ENCODE results near the gene MALRD1. TPM values are rescaled to one million over a fixed set of nuclear protein-coding genes. Genes with fewer than 3 reads are reported as not detected.

The MALRD1 gene
- total and polyA plus RNA-seq, 2 of the 8 experiments (the other 6 are each of a cell fraction or from before 2014, with no cell fraction given) = 0.32 to 0.35 TPM

- no peak for TF ChIP-seq JUND (IDR thresholded peaks at IDR 0.05; ENCODE audit: low read length)
- TF ChIP-seq POLR2A (IDR thresholded peaks at IDR 0.05; ENCODE audit: control extremely low read depth in 1 of 2, low read depth in 2 of 2, low read length in 2 of 2) = no peak
- no peak overlapping the region for H4K8ac ChIP-seq (ENCODE audit: extremely low read depth, insufficient read depth, low read length)
- no peak for FAIRE-seq
- H2BK12ac ChIP-seq (ENCODE audit: low read depth, low read length) = no peak overlapping the region
- no peak overlapping the region for H2BK120ac ChIP-seq (replicated peaks; ENCODE audit: low read depth, low read length)
- H3K4me2 ChIP-seq (ENCODE audit: insufficient read depth in 1 of 2, low read depth in 2 of 2, low read length in 2 of 2) = no peak overlapping the region
- H3K18ac ChIP-seq (ENCODE audit: extremely low read depth, low read length) = no peak overlapping the region
- H4K20me1 ChIP-seq (replicated peaks in 1 of 2; ENCODE audit: control insufficient read depth in 1 of 2, insufficient read depth in 2 of 2, low read length in 2 of 2) = no peaks in the 10 kb centered on the region
- ChIA-PET POLR2A (ENCODE audit: partially characterized antibody) (no interaction called here), CTCF (ENCODE audit: partially characterized antibody) (interaction anchor here (1.6 kb wide), 1 partner anchor 55 kb away, joined by 4 read pairs; no protein-coding TSS in a partner anchor)
- no peak overlapping the region for H2BK5ac ChIP-seq (ENCODE audit: low read depth, low read length)
- H3K79me2 ChIP-seq (ENCODE audit: control insufficient read depth in 1 of 2, insufficient read depth in 2 of 2, low read length in 2 of 2) = no peaks in the 10 kb centered on the region
- H2BK20ac ChIP-seq (ENCODE audit: low read length) = no peak overlapping the region
- no peak overlapping the region for H2AFZ ChIP-seq (ENCODE audit: low read length)
- no peak overlapping the region for H3K56ac ChIP-seq (replicated peaks; ENCODE audit: insufficient read length, low read depth, low read length)
- H3K14ac ChIP-seq (ENCODE audit: insufficient read length) = no peak overlapping the region
- no peak overlapping the region for H4K91ac ChIP-seq (replicated peaks; ENCODE audit: insufficient read length, low read length)
- no peak for DNase-seq (ENCODE audit: low read depth in 1 of 2, low spot score in 2 of 2)
- no peak overlapping the region for H3K23ac ChIP-seq (ENCODE audit: insufficient read length)
- no peak overlapping the region for H3K4me3 ChIP-seq (ENCODE audit: extremely low read depth in 1 of 4, insufficient read depth in 2 of 4, low read depth in 3 of 4, low read length in 4 of 4)
- H3K23me2 ChIP-seq (ENCODE audit: low read depth, low read length) = no peaks in the 10 kb centered on the region
- no peak overlapping the region for H2AK5ac ChIP-seq (ENCODE audit: low read depth, low read length)
- no peaks in the 10 kb centered on the region for H3K36me3 ChIP-seq (ENCODE audit: control insufficient read depth in 2 of 4, insufficient read depth in 4 of 4, low read length in 3 of 4)
- H3K9me3 ChIP-seq (ENCODE audit: insufficient read depth in 2 of 2, low read depth in 1 of 2, low read length in 1 of 2) = no peaks in the 10 kb centered on the region
- WGBS, 2 experiments (ENCODE audit: extremely low coverage in 1 of 2, insufficient coverage in 1 of 2, insufficient read length in 1 of 2, insufficient replicate concordance in 2 of 2, low coverage in 1 of 2, low lambda C conversion rate in 2 of 2, missing lambda C conversion rate in 1 of 2) = 92% methylated on average over 6 of the region's 6 CpGs; no CpG with 5 or more reads in 1 of the 2 experiments
- H3K27me3 ChIP-seq (replicated peaks in 1 of 4; ENCODE audit: control insufficient read depth in 3 of 4, extremely low read depth in 1 of 4, insufficient read depth in 3 of 4, low read length in 3 of 4) = no peaks in the 10 kb centered on the region
- no peaks in the 10 kb centered on the region for H3K79me1 ChIP-seq (ENCODE audit: low read depth, low read length)
- H3K4me1 ChIP-seq (replicated peaks in 1 of 4; ENCODE audit: control insufficient read depth in 3 of 4, insufficient read depth in 4 of 4, low read length in 3 of 4) = no peaks in the 10 kb centered on the region
- no peak overlapping the region for H3K27ac ChIP-seq (ENCODE audit: low read depth, low read length)
- no peak overlapping the region for H2BK15ac ChIP-seq (ENCODE audit: low read length)
- H3K9ac ChIP-seq (replicated peaks in 1 of 4; ENCODE audit: extremely low read depth in 1 of 4, low read depth in 3 of 4, low read length in 3 of 4) = no peak overlapping the region
- H4K5ac ChIP-seq (ENCODE audit: insufficient read length, low read depth, low read length) = no peak overlapping the region
- no peak overlapping the region for H3K4ac ChIP-seq (replicated peaks; ENCODE audit: insufficient read length, low read depth, low read length)
Observed at GRCh38 chr10:19466709-19467108, 418.1 kb downstream of the MALRD1 start.
